ENCODE measurements around the gene GEMIN5.
"Not testable (repeated sequence)": the region's sequence is repeated elsewhere in the genome, so short reads cannot be mapped to it uniquely, and the experiment has no call there.

The GEMIN5 gene

DNA sequence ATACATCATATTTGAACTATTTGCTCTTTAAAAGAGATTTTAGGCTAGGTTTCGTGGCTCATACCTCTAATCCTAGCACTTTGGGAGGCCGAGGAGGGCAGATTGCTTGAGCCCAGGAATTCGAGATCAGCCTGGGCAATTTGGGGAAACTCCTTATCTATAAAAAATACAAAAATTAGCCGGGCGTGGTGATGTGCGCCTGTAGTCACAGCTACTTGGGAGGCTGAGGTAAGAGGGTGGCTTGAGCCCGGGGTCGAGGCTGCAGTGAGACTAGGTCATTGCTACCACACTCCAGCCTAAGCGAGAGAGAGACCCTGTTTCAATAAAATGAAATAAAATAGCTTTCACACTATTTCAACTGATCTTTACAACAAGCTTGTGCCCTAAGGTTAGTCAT lies 2.4 kb upstream of the GEMIN5 start:
- DNase-seq, result no peak

DNA sequence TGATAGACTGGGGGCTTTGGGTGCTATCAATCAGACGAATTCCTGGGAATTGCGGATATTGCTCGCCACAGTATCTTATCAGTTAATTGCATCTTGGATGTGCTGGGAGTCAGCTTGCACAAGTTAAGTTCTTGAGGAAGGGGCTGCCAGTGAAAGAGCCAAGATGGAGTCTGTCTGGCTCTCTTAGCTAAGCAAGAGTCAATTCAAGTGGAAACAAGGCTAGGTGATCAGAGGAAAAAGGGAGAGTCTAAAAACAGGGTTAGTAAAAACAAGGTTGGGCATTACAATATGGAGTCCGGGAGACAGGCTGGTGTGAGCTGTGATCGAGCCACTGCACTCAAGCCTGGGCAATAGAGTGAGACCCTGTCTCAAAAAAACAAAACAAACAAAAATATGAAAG lies 1.4 kb upstream of the GEMIN5 start:
- not testable (repeated sequence) for DNase-seq

DNA sequence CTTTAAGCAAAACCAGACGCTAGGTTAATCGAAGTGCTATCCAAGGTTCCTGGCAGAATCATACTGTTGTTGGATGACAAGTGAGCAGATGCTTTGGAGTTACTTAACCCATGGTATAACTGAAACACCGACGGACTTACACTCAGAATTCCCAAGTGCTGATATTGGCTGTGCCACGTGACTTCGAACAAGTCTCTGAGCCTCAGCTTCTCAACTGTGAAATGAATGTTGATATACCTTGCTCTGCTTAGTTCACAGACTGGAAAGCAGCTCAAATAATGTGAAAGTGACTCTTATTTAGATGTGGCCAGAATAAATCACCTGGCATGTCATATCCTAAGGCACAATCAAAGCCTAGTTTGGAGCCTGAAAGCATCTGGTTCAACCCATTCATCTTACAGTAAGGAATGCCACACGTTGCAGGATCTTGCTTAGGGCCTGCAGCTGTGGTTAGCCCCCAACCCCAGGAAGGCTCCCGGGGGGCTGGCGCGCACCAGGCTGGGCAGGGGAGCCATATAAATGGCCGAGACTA lies 759 bp downstream of the GEMIN5 start:
- no peak for DNase-seq

DNA sequence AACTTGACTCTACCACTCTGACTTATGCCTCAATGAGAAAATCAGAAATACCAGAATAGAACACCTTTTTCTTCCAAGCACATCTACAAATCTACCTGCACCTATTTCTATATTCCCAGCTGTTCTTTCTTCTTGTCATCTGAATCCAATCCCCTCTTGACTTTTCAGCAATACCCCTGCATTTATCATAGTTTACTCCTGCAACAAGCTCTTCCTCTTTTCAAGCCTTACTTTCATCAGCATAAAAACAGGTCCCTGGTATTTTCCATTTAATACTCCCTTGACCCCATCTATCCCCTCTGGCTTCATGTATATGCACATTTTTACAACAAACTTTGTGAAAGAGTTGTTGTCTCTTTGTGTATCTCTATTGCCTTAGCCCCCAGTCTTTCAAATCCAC lies 3.1 kb downstream of the GEMIN5 start:
- DNase-seq, result no peak

DNA sequence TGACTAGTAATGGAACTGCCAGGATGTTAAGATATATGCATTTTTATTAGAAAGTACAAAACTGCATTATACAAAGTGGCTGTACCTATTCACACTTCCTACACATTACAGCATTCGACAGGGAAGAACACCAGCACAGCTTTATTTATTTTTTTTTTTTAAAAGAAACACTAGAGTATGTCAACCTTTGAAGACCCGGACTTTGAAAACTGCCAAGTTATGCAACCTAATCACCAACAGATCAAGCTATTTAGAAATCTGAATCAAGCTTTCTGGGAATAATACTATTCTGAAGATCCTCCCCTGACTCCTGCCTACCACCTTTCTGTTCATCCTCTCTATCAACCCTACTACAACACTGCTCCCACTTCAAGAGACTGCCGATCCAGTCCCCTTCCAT lies 4.5 kb downstream of the GEMIN5 start:
- no peak for DNase-seq

DNA sequence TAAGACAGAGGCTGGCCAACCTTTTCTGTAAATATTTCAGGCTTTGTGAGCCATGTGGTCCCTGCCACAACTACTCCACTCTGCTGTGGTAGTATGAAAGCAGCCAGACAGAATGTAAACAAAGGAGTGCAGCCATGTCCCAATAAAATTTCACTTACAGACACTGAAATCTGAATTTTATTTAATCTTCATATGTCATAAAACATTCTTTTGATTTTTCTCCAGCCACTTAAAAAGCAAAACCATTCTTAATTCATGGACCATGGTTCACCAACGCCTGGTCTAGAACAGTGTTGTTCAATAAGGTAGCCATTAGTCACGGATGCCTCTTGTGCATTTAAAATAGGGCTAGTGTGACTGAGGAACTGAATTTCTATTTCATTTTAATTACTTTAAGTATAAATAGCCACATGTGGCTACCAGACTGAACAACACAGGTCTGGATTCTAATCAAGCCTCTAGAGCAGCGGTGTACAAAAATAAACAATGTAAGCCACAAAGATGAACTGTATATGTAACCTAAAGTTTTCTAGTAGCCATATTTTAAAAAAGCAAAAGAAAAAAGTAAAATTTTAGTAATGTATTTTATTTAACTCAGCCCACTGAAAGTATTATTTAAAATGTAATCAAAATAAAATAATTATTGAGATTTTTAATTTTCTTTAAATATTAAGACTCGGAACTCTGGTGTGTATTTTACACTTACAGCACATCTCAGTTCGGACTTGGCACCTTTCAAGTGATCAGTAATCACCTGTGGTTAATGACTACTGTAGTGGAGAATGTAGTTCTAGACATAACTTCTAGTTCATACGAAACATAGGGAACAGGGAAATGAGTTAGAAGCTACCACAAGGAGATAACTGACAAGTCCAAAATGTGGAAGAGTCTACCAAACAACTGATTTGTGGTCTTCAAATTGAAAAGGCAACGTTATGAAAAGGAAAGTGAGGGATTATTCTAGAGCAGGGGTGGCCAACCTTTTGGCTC lies 14.3 kb downstream of the GEMIN5 start:
- DNase-seq, result no peak

DNA sequence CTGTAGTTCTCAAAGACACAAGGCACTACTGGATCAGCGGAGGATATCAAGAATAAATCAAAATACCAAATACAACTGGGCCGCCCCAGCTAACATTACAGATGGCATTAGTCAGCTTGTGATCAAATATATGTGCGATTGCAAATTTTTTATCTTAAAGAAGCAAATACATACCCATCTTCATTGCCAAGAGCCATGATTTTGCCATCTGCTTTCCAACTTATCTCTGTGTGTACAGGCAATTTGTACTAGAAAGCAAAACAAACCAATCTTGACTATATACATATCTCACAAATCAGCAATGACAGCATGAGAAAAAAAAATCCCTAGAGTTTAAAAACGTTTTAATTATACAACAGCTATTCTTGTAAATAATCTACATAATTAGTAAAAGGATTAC lies 20.3 kb downstream of the GEMIN5 start:
- DNase-seq, result no peak

DNA sequence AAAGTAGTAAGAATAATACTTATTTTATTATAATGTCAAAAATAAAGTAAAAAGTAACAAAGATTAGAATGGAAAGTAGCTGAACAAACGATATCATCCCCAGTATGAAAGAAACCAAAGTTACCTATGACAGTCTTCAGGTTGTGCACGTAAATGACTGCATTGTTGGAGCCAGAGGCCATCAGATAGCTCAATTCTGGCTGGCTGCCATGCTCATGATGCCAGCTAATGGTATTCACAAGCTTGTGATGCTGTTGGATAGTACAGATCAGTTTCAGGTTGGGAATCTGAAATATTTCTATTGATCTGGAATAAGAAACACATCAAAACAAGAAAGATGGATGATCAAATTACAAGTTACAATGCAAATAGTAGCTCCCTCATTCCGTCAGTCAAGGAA lies 21.1 kb downstream of the GEMIN5 start:
- no peak for DNase-seq

DNA sequence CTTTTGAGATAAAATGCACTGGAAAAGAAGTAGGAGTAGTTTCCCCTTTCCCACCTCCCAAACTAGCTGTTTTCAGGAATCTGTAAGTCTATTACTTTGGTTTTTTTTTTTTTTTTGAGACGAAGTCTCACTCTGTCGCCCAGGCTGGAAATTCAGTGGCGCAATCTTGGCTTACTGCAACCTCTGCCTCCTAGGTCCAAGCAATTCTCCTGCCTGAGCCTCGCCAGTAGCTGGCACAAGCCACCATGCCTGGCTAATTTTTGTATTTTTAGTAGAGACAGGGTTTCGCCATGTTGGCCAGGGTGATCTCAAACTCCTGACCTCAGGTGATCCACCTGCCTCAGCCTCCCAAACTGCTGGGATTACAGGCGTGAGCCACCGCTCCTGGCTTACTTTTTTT lies 32.4 kb downstream of the GEMIN5 start:
- DNase-seq, result not testable (repeated sequence)

DNA sequence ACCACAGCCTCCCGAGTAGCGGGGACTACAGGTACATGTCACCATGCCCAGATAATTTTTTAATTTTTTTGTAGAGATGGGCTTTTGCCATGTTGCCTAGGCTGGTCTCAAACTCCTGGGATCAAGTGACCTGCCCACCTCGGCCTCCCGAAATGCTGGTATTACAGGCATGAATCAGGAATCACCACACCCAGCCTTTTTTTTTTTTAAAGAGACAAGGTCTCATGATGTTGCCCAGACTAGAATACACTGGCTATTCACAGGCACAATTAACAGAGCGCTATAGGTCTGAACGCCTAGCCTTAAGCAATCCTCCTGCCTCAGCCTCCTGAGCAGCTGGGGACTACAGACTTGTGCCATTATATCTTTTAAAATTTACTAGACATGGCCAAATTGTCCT lies 36.1 kb downstream of the GEMIN5 start:
- DNase-seq, result no peak

DNA sequence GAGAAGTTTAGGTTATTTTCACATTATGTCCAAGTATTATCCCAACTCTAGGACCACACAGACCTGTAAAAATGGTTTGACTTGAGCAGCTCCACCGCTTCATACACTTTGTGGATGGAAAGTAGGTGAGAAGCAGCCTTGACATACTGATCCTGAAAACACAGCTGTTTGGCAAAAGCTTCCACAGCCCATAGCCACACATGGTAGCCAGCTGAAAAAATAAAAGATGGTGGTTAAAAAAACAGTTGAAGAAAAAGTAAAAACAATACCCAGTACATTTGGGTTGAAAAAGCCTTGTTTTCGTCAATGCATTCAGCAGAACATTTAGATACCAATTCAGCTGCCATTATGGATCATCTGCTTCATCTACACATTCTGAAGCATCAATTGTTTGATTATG lies 36.7 kb downstream of the GEMIN5 start:
- DNase-seq, result no peak

DNA sequence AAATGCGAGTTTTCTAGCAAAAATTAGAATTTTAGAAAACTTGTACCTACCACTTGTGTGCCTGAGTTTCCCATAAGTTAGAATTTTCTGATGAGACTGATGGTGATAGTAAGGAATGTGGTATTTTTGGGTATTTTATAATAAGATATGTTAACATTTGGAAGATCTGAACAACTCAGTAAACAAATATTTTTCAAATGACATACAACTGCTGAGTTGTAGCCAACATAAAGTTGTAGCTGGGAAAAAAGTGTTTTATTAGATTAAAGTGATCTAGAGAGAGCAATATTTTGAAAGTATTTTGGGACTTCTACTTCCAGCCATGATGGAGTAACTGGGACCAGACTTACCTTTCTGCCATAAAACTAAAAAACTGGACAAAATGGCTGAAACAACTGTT lies 37.9 kb downstream of the GEMIN5 start:
- DNase-seq, result no peak

DNA sequence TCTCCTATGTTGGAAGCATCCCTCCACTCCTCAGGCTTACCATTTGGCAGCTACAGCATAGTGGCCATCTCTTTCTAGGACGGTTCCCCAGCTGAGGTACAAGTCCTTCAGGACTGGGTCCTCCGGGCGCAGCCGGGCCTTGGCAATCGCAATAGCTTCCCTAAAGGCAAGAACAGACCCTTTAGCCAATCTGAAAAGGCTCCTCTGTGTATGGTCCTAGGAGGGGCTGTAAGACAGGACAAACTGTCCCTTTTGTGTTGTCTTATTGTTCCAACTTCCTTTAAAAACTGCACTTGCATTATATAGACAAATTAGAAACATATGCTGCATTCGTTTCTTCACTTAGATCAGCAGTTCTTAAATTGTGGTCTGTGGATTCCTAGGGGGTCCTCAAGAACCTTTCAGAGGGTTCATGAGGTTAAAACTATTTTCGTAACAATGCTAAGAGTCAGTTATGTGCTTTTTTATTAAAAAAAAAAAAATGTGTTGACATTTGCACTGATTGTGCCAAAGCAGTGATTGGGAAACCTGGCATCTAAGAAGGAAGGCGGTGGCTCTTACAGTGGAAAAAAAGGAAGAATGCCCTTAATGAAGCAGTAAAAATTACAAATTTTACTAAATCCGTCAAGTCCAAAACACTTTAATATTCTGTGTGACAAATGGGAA lies 38.7 kb downstream of the GEMIN5 start:
- DNase-seq, result no peak

DNA sequence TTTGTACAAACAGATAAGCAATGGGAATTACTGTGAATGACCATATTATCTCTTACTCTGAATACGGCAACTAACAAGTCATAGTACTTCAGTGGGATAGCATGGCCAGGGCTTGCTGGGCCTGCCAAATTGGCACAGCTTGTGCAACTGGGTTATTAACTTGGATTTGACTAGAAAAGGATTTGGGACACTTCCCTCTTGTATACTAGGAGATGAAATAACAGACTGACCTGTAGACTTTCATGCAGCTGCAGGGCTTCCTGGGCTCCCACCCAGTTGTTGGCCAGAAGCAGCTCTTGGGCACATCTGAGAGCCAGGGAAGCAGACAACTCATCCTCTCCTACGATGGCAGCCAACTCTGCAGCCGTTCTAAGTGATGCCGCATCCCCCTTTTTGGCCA lies 39.8 kb downstream of the GEMIN5 start:
- no peak for DNase-seq

DNA sequence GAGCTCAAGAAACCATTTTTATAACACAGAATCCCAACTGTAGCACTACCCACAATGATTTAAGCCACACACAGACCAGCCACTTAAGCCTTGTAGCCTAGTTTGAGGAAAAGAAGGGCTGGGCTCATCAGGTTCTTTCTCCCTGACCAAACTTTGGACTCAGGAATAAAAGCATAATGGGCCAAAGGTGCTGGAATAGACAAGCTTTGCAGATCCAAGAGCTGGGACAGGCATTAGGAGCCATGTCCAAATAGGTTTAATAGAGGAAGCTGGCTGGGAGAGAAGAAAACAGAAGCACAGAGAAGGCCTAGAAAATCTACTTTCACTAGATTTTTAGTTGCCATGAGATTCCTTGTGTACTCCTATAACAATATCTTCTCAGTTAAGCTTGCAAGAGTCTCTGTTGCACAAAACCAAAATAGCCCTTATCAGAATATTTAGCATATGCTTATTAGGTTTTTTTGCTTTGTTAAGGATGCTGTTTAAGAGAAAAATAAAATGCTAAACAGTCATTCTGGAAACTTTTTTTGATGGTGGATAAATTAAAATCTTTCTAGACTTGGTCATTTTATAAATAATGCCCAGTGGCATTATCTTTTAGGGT lies 41.3 kb downstream of the GEMIN5 start:
- DNase-seq, result no peak

DNA sequence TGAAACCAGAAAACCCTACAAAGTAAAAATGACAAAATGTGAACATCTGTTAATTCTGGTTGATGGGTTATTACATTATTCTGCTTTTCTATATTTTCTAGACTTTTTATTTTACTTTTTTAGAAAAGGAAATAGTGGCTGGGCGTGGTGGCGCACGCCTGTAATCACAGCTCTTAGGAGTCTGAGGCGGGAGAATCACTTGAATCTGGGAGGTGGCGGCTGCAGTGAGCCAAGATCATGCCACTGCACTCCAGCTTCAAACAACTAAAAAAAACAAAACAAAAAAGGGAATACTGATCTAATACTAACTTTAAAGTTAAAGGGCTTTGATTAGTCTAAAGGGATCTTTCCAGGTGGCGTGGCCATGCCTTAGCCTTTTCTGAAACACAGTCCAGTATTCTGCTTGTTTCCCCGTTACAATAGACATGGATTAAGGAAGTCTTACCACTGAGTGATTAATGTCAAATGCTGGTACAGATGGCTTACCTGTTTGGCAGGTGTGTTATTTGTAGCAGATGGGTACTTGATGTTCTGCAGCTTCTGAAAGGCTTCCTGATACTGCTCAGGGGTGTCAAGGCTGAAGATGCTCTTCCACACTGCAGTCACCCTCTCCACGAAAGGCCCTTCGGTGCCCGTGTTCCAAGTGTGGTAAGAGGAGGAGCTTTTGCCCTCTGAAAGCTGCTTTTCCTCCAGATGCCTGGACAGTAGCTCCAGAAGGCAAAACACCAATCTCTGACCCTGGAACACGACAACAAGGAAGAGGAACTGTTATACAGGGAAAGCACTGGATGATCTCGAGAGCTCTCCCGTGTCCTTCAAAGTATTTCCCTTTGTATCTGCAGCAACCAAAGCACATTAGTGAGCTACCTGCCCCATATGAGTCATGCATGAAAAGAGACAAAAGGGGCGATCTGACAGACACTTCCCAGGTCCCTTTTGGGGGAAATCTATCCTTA lies 42.1 kb downstream of the GEMIN5 start:
- DNase-seq, result no peak

DNA sequence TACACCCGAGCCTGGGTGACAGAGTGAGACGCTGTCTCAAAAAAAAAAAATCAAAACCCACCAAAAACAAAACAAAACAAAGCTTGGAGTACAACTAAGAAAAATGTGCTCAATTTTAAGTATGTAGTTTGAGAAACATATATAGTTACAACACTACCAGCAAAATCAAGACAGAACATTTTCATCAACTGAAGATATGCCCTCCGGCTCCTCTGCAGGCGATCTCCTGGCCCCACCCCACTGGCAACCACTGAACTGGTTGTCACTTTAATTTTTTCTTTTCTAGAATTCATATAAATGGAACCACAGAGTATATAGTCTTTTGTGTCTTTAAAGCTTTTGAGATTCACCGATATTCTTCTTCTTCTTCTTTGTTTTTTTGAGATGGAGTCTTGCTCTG lies 44.6 kb downstream of the GEMIN5 start:
- DNase-seq, result no peak

DNA sequence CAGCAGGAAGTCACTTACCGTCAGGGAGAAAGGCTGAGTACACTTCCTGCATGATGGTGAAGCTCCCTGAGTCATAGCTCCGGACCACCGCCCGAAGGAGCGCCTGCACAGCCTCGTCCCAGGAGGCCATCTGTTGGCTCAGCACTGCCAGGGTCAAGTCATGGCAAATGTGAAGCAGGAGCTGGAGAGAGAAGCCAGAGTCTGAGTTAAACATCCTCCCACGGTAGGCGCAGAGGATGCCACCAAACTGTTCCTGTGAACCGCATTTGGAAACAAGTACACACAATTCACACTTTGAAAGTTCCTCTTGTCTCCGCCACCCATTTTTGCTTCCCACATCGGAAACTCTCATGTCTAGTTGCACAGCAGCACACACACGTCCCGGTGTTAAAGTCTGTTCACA lies 45.6 kb downstream of the GEMIN5 start:
- DNase-seq, result no peak

DNA sequence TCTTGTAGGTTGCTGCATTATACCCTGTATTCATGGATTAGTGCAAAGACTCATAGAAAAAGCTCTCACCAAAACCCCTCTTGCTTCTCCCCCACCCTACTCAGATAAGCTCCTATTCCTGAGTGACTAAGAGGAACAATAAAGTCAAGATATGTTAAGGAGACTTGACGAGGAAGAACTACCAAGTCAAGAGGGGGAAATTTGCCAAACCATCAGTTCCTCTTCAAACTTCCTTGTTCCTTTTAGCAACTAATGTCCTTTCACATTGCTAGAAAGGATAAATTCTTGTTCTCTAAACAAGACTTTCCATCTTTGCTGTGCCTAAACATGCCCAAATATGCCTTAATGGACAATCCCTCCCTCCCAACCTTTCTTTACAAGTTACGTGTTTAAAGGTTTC lies 52.6 kb downstream of the GEMIN5 start:
- DNase-seq, result no peak

DNA sequence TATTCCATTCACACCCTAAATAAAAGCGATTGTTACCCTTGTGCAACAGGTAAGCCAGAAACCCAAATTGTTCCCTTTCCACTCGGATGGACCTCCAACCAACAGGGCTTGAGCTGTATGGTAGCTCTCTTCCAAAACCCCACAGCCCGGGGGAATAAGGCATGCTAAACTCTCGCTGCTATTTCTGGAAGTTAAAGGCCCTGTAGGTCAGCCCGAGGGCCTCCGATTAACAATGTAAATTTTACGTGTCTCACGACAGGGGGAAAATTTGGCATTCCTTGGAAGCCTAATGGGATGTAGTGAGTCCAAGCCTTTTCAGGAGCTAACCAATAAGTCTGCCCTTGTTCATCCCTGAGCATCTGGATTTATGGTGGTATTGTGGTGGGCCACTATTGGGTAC lies 53.6 kb downstream of the GEMIN5 start:
- no peak for DNase-seq

DNA sequence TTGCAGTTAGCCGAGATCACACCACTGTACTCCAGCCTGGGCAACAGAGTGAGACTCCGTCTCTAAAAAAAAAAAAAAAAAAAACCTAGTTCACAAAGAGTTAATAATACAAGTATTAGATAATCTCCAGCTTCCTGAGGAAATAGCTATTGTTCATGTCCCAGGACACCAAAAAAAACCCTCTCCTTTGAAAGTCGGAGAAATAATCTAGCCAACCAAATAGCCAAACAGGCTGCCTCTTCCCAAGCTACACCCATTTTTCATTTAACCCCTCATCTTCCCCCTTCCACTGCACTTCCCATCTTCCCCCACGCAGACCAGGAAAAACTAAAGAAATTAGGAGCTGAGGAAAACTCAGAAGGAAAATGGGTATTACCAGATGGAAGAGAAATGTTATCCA lies 56.0 kb downstream of the GEMIN5 start:
- DNase-seq, result no peak

DNA sequence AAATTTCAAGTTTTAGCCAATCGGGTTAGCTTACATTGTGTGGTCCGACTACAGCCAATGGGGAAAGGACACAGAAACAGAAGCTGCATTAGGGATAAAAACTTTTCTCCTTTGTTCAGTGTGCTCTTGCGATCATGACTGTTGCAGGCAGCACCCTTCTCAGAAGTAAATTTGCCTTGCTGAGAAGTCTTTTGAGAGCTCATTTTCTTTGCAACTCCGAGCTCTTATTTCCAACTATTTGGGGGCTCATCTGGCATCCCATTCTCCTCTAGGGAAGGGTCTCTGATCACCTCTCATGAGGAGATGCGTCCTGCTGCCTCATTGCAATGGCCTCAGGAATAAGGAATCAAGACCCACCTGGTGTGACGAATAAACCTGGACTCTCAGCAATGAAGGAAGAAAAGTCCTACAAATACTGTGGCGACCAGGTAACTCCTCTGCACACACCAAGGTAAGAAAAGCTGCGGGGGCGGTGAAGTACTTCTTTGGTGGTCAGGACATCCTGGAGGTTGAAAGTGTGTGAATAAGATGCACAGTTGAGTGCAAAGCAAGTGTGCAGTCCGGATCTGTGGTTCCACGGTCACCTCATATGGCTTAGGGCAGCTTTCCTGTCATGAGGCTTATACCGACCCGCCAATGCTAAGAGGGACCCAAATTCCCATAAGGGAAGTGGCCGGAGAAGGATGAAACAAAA lies 59.2 kb downstream of the GEMIN5 start:
- DNase-seq, result no peak

Data from retina (tissue), 1 donor.